Muscle of leg (tissue), 11 donors: ENCODE measurements around the gene TSPAN3. TPM values are rescaled to one million over a fixed set of nuclear protein-coding genes. Genes with fewer than 3 reads are reported as not detected.

Experiments
- DNase-seq: peaks from one replicate; pipeline ENCODE4 v3.0.0; 2013
- H3K27ac ChIP-seq: one replicate; pipeline ENCODE4 v1.5.1; 2013; ENCODE audit warnings: mild to moderate bottlenecking, low read length, control low read depth
- H3K27me3 ChIP-seq: one replicate; pipeline ENCODE4 v1.6.1; 2013; ENCODE audit warnings: low read length; ENCODE audit not compliant: control insufficient read depth, insufficient read depth
- H3K36me3 ChIP-seq: one replicate; pipeline ENCODE4 v1.6.1; 2013; ENCODE audit warnings: low read length; ENCODE audit not compliant: control insufficient read depth, insufficient read depth
- H3K4me1 ChIP-seq: one replicate; pipeline ENCODE4 v1.6.1; 2013; ENCODE audit warnings: low read length; ENCODE audit not compliant: control insufficient read depth, insufficient read depth
- H3K4me3 ChIP-seq: one replicate; pipeline ENCODE4 v1.5.1; 2013; ENCODE audit warnings: low read length, control low read depth
- H3K9me3 ChIP-seq: replicated peaks from 2 replicates; pipeline ENCODE4 v1.6.1; 2013; ENCODE audit warnings: low read depth, low read length; ENCODE audit not compliant: control insufficient read depth
- WGBS: methylation state at CpG from one replicate; pipeline ENCODE4 v1.1.5; 2013; ENCODE audit warnings: missing lambda C conversion rate; ENCODE audit not compliant: insufficient coverage; 5-methylcytosine and 5-hydroxymethylcytosine counted together
- polyA plus RNA-seq, 8 donors: library from polyadenylated mRNA; unstranded; fragments of 120-200 nt; gene quantifications; one replicate each; pipeline versions ENCODE4 v1.2.1 to v1.2.3, GENCODE V29; 2013; ENCODE audit warnings: inconsistent platforms in 1 of 8, low replicate concordance in 1 of 8; ENCODE audit not compliant: insufficient read length in 8 of 8, insufficient read depth in 1 of 8
- total RNA-seq: library from RNA; stranded (reverse); fragments of 120-200 nt; gene quantifications from one replicate; pipeline ENCODE4 v1.2.4, GENCODE V29; 2013

TSPAN3 gene
- total and polyA plus RNA-seq, 9 donors: 343 to 425 (median 398) TPM

- Histone ChIP-seq H3K27ac (no peak overlapping the region), H3K4me3 (no peak overlapping the region), H3K27me3 (no peaks in the 10 kb centered on the region), H3K36me3 (no peaks in the 10 kb centered on the region), H3K9me3 (no peaks in the 10 kb centered on the region), H3K4me1 (no peaks in the 10 kb centered on the region)
- no CpG with 5 or more reads among the region's 2 CpGs for WGBS
- no peak for DNase-seq
Measured at GRCh38 chr15:77091097-77091496, 20.2 kb upstream of the TSPAN3 start.

GRCh38 chr15:77087213-77087612, 16.3 kb upstream of the TSPAN3 start:
- DNase-seq: no peak
- 82% methylated on average over 1 of the region's 2 CpGs for WGBS
- H3K4me3 ChIP-seq: no peak overlapping the region
- H3K27me3 ChIP-seq: no peaks in the 10 kb centered on the region
- H3K36me3 ChIP-seq: no peaks in the 10 kb centered on the region
- H3K9me3 ChIP-seq: no peaks in the 10 kb centered on the region
- peaks cover 4% of the 10 kb centered on the region for H3K4me1 ChIP-seq
- H3K27ac ChIP-seq: no peak overlapping the region

- no peaks in the 10 kb centered on the region for H3K27me3 ChIP-seq
- no peak overlapping the region for H3K4me3 ChIP-seq
- no peak overlapping the region for H3K27ac ChIP-seq
- peaks cover 4% of the 10 kb centered on the region for H3K4me1 ChIP-seq
- no CpG with 5 or more reads among the region's 2 CpGs for WGBS
- no peaks in the 10 kb centered on the region for H3K36me3 ChIP-seq
- H3K9me3 ChIP-seq: no peaks in the 10 kb centered on the region
- DNase-seq: no peak
Measured at GRCh38 chr15:77085297-77085696, 14.4 kb upstream of the TSPAN3 start.

- no peaks in the 10 kb centered on the region for H3K9me3 ChIP-seq
- H3K4me1 ChIP-seq: peaks cover 4% of the 10 kb centered on the region
- WGBS: 93% methylated on average over 6 of the region's 8 CpGs
- no peak for DNase-seq
- no peaks in the 10 kb centered on the region for H3K36me3 ChIP-seq
- H3K4me3 ChIP-seq: no peak overlapping the region
- no peak overlapping the region for H3K27ac ChIP-seq
- H3K27me3 ChIP-seq: no peaks in the 10 kb centered on the region
Measured at GRCh38 chr15:77084436-77084835, 13.5 kb upstream of the TSPAN3 start.

GRCh38 chr15:77083381-77084160, 12.7 kb upstream of the TSPAN3 start:
- Histone ChIP-seq H3K27ac (no peak overlapping the region), H3K4me1 (peaks cover 4% of the 10 kb centered on the region), H3K9me3 (no peaks in the 10 kb centered on the region), H3K4me3 (peak overlapping the region; percentile 9), H3K36me3 (no peaks in the 10 kb centered on the region), H3K27me3 (no peaks in the 10 kb centered on the region)
- DNase-seq: peak; percentile 58
- WGBS: 12% methylated on average over 21 of the region's 21 CpGs

- no peak overlapping the region for H3K4me3 ChIP-seq
- peaks cover 4% of the 10 kb centered on the region for H3K4me1 ChIP-seq
- DNase-seq: no peak
- no peaks in the 10 kb centered on the region for H3K36me3 ChIP-seq
- H3K27me3 ChIP-seq: no peaks in the 10 kb centered on the region
- H3K27ac ChIP-seq: no peak overlapping the region
- no peaks in the 10 kb centered on the region for H3K9me3 ChIP-seq
- WGBS: 75% methylated on average over 5 of the region's 5 CpGs
Measured at GRCh38 chr15:77081971-77082370, 11.1 kb upstream of the TSPAN3 start.

- Histone ChIP-seq H3K4me3 (no peak overlapping the region), H3K27me3 (peaks cover 4% of the 10 kb centered on the region)
- WGBS: 72% methylated on average over 2 of the region's 4 CpGs
Measured at GRCh38 chr15:77076323-77076915, 5.5 kb upstream of the TSPAN3 start.

GRCh38 chr15:77075528-77075927, 4.6 kb upstream of the TSPAN3 start:
- Histone ChIP-seq H3K9me3 (no peaks in the 10 kb centered on the region), H3K4me1 (peaks cover 4% of the 10 kb centered on the region), H3K4me3 (no peak overlapping the region), H3K27ac (no peak overlapping the region), H3K36me3 (no peaks in the 10 kb centered on the region), H3K27me3 (peaks cover 4% of the 10 kb centered on the region)
- DNase-seq: no peak
- WGBS: 60% methylated on average over 2 of the region's 9 CpGs

More at GRCh38 chr15:77076323-77076915, 5.5 kb upstream of the TSPAN3 start:
- H3K36me3 ChIP-seq: no peaks in the 10 kb centered on the region
- no peaks in the 10 kb centered on the region for H3K9me3 ChIP-seq
- no peak for DNase-seq
- H3K27ac ChIP-seq: no peak overlapping the region
- peaks cover under 1% of the 10 kb centered on the region for H3K4me1 ChIP-seq

- H3K4me3 ChIP-seq: no peak overlapping the region
- WGBS: 37% methylated on average over 2 of the region's 2 CpGs
- no peak overlapping the region for H3K27ac ChIP-seq
- no peaks in the 10 kb centered on the region for H3K9me3 ChIP-seq
- peaks cover 3% of the 10 kb centered on the region for H3K36me3 ChIP-seq
- H3K4me1 ChIP-seq: peaks cover 10% of the 10 kb centered on the region
- DNase-seq: no peak
- peaks cover 4% of the 10 kb centered on the region for H3K27me3 ChIP-seq
Measured at GRCh38 chr15:77074350-77074749, 3.4 kb upstream of the TSPAN3 start.

GRCh38 chr15:77071305-77072223, 655 bp upstream of the TSPAN3 start:
- WGBS: 78% methylated on average over 10 of the region's 15 CpGs
- peak overlapping the region; percentile 25 for H3K27ac ChIP-seq
- H3K27me3 ChIP-seq: peaks cover 4% of the 10 kb centered on the region
- H3K36me3 ChIP-seq: peaks cover 7% of the 10 kb centered on the region
- no peak for DNase-seq
- peaks cover 11% of the 10 kb centered on the region for H3K4me1 ChIP-seq
- no peaks in the 10 kb centered on the region for H3K9me3 ChIP-seq
- no peak overlapping the region for H3K4me3 ChIP-seq
